HFF-Myc (cell line): ENCODE data around the gene PRCD.

Experiments used
- DNase-seq: peaks from one replicate; pipeline ENCODE4 v3.0.0-alpha.2; 2011; ENCODE audit warnings: low read depth; ENCODE audit errors: extremely low read depth
- H3K4me3 ChIP-seq: replicated peaks from 2 replicates; pipeline ENCODE4 v1.5.1; 2011; ENCODE audit warnings: low read depth, mild to moderate bottlenecking, control low read depth, low read length
- CTCF ChIP-seq: IDR thresholded peaks from 2 replicates; pipeline ENCODE4 v1.5.1; 2012; ENCODE audit warnings: mild to moderate bottlenecking, low read depth, low read length, control low read depth; ENCODE audit errors: missing control alignments

PRCD gene

GRCh38 chr17:76570877-76571471 is 31.1 kb downstream of the PRCD start:
- no peak for DNase-seq
- H3K4me3 ChIP-seq, result no peak overlapping the region
- TF ChIP-seq CTCF, result no peak

DNA sequence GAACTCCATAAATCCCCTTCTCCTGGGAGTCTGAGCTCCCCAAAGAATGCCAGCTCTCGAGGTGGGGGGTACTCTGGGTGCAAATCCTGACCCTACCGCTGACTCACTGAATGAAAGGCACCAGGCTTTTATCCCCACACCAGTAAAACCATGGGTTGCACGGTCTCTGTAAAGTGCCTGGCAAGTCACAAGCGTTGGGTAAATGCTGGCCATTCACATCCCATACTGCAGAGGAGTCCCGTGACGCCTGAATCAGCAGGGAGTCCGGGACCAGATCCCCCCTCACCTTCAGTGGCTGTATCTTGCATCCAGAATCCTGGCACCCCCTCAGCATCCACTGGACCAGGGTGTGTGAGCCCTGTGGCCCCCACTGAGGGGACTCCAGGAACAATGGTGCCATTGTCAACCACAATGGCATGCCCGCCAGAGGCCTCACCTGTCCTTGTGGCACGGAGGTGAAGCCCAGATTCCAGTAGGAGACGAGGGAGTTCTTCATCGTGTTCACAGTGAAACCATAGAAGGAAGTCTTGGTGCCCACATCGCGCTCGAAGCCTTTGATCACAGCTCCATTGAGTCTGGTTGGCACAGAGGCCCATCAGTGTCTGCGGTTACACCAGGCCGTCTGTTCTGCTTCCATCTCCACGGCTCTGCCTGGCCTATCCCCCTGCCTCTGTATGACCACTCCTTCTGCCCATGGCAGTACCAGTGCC is 32.5 kb downstream of the PRCD start:
- H3K4me3 ChIP-seq, result no peak overlapping the region
- no peak for TF ChIP-seq CTCF
- DNase-seq, result no peak

DNA sequence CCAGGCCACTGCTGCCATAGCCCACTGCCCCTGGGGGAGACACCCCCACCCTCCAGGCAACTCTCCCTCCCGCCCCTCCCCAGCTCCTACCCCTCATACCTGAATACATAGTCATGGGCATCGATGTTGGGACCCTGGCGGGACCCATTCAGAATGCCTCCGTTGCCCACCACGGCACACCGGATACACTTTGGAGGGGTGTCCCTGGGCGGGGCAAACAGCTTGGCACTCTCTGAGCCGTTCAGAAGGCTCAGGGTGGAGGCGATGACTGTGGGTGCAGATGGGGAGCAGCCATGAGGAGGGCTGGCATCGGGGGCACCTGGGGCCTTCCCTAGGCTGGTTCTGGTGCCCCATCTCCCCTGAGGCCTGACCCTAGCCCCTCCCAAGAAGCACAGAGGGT is 33.3 kb downstream of the PRCD start:
- DNase-seq, result no peak

DNA sequence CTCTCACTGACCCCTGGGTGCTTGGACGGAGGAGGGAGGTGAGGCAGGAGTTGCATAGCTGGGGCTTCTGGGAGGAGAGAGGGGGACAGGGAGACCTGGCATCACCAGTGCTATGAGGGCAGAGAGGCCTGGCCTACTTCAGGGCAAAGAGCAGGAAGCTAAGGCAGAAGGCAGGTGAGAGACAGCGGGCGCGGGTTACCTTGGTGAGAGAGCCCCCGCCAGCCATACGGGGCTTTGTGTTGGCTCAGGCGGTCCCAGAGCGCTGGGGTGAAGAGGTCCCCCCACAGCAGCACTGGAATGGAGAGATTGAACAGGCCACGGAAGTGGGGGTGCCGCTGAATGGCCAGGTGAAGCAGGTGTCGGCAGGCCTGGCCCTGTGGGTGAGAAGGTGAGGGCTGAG is 34.3 kb downstream of the PRCD start:
- no peak overlapping the region for H3K4me3 ChIP-seq
- TF ChIP-seq CTCF, result no peak
- no peak for DNase-seq

More for the DNA sequence above, 33.3 kb downstream of the PRCD start:
- no peak for TF ChIP-seq CTCF
- no peak overlapping the region for H3K4me3 ChIP-seq

DNA sequence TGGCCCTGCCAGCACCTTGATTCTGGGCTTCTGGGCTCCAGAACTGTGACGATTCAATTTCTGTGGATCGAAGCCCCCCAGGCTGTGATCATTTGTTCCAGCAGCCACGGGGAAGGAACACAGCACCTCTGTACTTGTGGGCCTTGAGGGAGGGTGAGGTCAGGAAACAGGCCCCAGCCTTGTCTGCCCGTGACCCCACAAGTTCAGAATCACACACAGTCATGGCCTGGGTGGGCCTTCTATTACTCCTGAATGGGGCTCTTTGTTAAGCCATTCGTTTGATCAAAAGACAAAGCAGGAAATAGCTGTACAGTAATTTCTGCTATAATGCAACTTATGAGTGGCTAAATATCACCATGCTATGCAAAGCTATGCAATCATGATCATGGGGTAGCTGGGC is 35.7 kb downstream of the PRCD start:
- DNase-seq, result no peak
- no peak for TF ChIP-seq CTCF
- H3K4me3 ChIP-seq, result no peak overlapping the region

GRCh38 chr17:76576189-76576588 is 36.3 kb downstream of the PRCD start:
- TF ChIP-seq CTCF, result no peak
- H3K4me3 ChIP-seq, result no peak overlapping the region
- DNase-seq, result no peak
